GM12865 (cell line): ENCODE measurements around the gene CFAP52.
"Not testable (repeated sequence)": the region's sequence is repeated elsewhere in the genome, so short reads cannot be mapped to it uniquely, and the experiment has no call there.

Experiments used
- DNase-seq: peaks from one replicate; pipeline ENCODE4 v3.0.0; 2010; ENCODE audit warnings: low read depth
- H3K4me3 ChIP-seq: 2 replicates; pipeline ENCODE4 v1.5.1; 2011; ENCODE audit warnings: mild to moderate bottlenecking, low read depth, low read length, control low read depth
- CTCF ChIP-seq: IDR thresholded peaks from 2 replicates; pipeline ENCODE4 v1.5.1; 2011; ENCODE audit warnings: low read length, control low read depth, low read depth, inconsistent platforms; ENCODE audit not compliant: insufficient read depth; ENCODE audit errors: missing control alignments

The CFAP52 gene

GRCh38 chr17:9598661-9599060, 22.2 kb downstream of the CFAP52 start:
- DNase-seq, result no peak
- no peak overlapping the region for H3K4me3 ChIP-seq
- TF ChIP-seq CTCF, result no peak

GRCh38 chr17:9604583-9604982, 28.1 kb downstream of the CFAP52 start:
- not testable (repeated sequence) for H3K4me3 ChIP-seq, DNase-seq

GRCh38 chr17:9606453-9606852, 30.0 kb downstream of the CFAP52 start:
- no peak for DNase-seq
- no peak overlapping the region for H3K4me3 ChIP-seq
- no peak for TF ChIP-seq CTCF

- H3K4me3 ChIP-seq, DNase-seq: not testable (repeated sequence)
These were observed 30.6 kb downstream of the CFAP52 start for GRCh38 chr17:9607058-9607457.

- DNase-seq, result no peak
- TF ChIP-seq CTCF, result no peak
- H3K4me3 ChIP-seq, result no peak overlapping the region
These were observed 35.1 kb downstream of the CFAP52 start for GRCh38 chr17:9611557-9611956.

GRCh38 chr17:9612006-9612405, 35.6 kb downstream of the CFAP52 start:
- no peak for DNase-seq
- TF ChIP-seq CTCF, result no peak
- H3K4me3 ChIP-seq, result no peak overlapping the region

- no peak for TF ChIP-seq CTCF
- H3K4me3 ChIP-seq, result no peak overlapping the region
- no peak for DNase-seq
These were observed 39.0 kb downstream of the CFAP52 start for GRCh38 chr17:9615486-9615885.

- no peak for TF ChIP-seq CTCF
- DNase-seq, result no peak
- H3K4me3 ChIP-seq, result no peak overlapping the region
These were observed 46.5 kb downstream of the CFAP52 start for GRCh38 chr17:9622961-9623360.
